DOHH2 (cell line): Measurements from ENCODE around the gene MRPL36.

ENCODE experiments used
- H3F3A ChIP-seq: fragments of 200-600 bp; sonication (generic), shearing (Covaris generic); 2 replicates; pipeline ENCODE4 v1.6.0; 2016; ENCODE audit warnings: antibody characterized with exemption, mild to moderate bottlenecking; ENCODE audit not compliant: control insufficient read depth, insufficient read depth
- H3K27ac ChIP-seq: fragments of 200-600 bp; sonication (generic); 2 replicates; pipeline ENCODE4 v1.5.1; 2014; ENCODE audit warnings: low read depth, mild to moderate bottlenecking, low read length, moderate library complexity
- H3K27me3 ChIP-seq: fragments of 200-600 bp; sonication (generic); 2 replicates; pipeline ENCODE4 v1.6.1; 2014; ENCODE audit warnings: mild to moderate bottlenecking, low read length, mixed read lengths; ENCODE audit not compliant: control insufficient read depth
- H3K36me3 ChIP-seq: fragments of 200-600 bp; sonication (generic); 2 replicates; pipeline ENCODE4 v1.6.1; 2014; ENCODE audit warnings: mild to moderate bottlenecking, low read length, moderate library complexity, mixed read lengths; ENCODE audit not compliant: control insufficient read depth
- H3K4me1 ChIP-seq: fragments of 200-600 bp; sonication (generic); 2 replicates; pipeline ENCODE4 v1.6.1; 2014; ENCODE audit warnings: mild to moderate bottlenecking, low read length, mixed read lengths; ENCODE audit not compliant: control insufficient read depth
- H3K4me2 ChIP-seq: fragments of 200-600 bp; sonication (generic); 2 replicates; pipeline ENCODE4 v1.6.0; 2014; ENCODE audit warnings: mild to moderate bottlenecking, low read length, moderate library complexity
- H3K4me3 ChIP-seq: fragments of 200-600 bp; sonication (generic); 2 replicates; pipeline ENCODE4 v1.5.1; 2014; ENCODE audit warnings: mild to moderate bottlenecking, low read length, mixed read lengths
- H3K79me2 ChIP-seq: fragments of 200-600 bp; sonication (generic); 2 replicates; pipeline ENCODE4 v1.6.1; 2014; ENCODE audit warnings: mild to moderate bottlenecking, low read length, mixed read lengths; ENCODE audit not compliant: control insufficient read depth
- H3K9me2 ChIP-seq: fragments of 200-600 bp; sonication (generic); replicated peaks from 2 replicates; pipeline ENCODE4 v1.6.1; 2014; ENCODE audit warnings: mild to moderate bottlenecking, low read length, mixed read lengths; ENCODE audit not compliant: control insufficient read depth
- H3K9me3 ChIP-seq: fragments of 200-600 bp; sonication (generic); 2 replicates; pipeline ENCODE4 v1.6.1; 2014; ENCODE audit warnings: antibody characterized with exemption, low read length, mixed read lengths; ENCODE audit not compliant: control insufficient read depth, insufficient read depth
- H4K20me1 ChIP-seq: fragments of 200-600 bp; sonication (generic); 2 replicates; pipeline ENCODE4 v1.6.0; 2014; ENCODE audit warnings: low read depth, mild to moderate bottlenecking, antibody characterized with exemption, low read length, moderate library complexity; ENCODE audit not compliant: control insufficient read depth, insufficient read depth
- EZH2phosphoT487 ChIP-seq: fragments of 200-600 bp; sonication (generic); IDR thresholded peaks from 2 replicates; pipeline ENCODE4 v1.6.1; 2017; ENCODE audit warnings: borderline replicate concordance, mild to moderate bottlenecking, antibody characterized with exemption, low read length, moderate library complexity, mixed read lengths
- TF ChIP-seq, protein P1 (sequence below): fragments of 200-600 bp; sonication (generic); IDR thresholded peaks from one replicate; pipeline ENCODE4 v1.5.1; 2014; ENCODE audit warnings: antibody characterized with exemption, mild to moderate bottlenecking, low read depth, low read length; ENCODE audit not compliant: poor library complexity, severe bottlenecking

Gene MRPL36

DNA sequence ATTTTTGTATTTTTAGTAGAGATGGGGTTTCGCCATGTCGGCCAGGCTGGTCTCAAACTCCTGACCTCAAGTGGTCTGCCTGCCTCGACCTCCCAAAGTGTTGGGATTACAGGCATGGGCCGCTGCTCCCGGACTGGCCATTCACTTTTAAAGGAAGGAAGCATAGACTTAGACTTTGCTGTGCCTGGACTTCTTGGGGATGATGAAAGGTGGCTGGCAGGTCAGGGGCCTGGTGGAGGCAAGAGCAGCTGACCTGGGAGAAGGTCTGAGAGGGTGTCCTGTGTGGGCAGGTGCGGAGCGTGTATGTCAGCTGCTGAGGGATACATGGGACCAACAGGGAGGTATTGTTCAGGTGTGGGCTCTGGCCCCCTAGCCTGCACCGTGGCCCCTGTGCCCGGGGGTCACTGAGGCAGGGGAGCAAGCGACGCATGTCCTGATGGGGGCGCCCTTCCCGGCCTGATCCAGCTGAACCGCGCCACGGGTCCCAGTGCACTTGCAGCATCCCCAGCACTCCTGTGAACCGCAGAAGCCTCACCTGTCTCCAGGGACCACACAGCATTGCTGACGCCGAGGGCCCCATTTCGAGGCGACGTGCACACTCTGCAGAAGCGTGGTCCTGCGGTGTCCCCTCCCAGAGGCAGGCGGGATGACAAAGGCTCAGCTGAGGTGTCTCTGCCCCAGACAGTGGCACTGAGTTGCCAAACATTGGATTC lies 24.6 kb upstream of the MRPL36 start:
- Histone ChIP-seq H3K27me3 (no peaks in the 10 kb centered on the region), H3K4me1 (peaks cover 5% of the 10 kb centered on the region), H3K4me3 (no peak overlapping the region), H3K4me2 (no peak overlapping the region), H3K9me3 (no peaks in the 10 kb centered on the region), H3F3A (no peaks in the 10 kb centered on the region; the same call in 1 of the 2 replicates), H3K36me3 (peaks cover 53% of the 10 kb centered on the region), H3K79me2 (no peaks in the 10 kb centered on the region), H4K20me1 (no peaks in the 10 kb centered on the region), H3K27ac (no peak overlapping the region), H3K9me2 (no peaks in the 10 kb centered on the region)
- no peak for TF ChIP-seq EZH2phosphoT487
- TF ChIP-seq, protein P1, sequence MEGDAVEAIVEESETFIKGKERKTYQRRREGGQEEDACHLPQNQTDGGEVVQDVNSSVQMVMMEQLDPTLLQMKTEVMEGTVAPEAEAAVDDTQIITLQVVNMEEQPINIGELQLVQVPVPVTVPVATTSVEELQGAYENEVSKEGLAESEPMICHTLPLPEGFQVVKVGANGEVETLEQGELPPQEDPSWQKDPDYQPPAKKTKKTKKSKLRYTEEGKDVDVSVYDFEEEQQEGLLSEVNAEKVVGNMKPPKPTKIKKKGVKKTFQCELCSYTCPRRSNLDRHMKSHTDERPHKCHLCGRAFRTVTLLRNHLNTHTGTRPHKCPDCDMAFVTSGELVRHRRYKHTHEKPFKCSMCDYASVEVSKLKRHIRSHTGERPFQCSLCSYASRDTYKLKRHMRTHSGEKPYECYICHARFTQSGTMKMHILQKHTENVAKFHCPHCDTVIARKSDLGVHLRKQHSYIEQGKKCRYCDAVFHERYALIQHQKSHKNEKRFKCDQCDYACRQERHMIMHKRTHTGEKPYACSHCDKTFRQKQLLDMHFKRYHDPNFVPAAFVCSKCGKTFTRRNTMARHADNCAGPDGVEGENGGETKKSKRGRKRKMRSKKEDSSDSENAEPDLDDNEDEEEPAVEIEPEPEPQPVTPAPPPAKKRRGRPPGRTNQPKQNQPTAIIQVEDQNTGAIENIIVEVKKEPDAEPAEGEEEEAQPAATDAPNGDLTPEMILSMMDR: peak; percentile 53

DNA sequence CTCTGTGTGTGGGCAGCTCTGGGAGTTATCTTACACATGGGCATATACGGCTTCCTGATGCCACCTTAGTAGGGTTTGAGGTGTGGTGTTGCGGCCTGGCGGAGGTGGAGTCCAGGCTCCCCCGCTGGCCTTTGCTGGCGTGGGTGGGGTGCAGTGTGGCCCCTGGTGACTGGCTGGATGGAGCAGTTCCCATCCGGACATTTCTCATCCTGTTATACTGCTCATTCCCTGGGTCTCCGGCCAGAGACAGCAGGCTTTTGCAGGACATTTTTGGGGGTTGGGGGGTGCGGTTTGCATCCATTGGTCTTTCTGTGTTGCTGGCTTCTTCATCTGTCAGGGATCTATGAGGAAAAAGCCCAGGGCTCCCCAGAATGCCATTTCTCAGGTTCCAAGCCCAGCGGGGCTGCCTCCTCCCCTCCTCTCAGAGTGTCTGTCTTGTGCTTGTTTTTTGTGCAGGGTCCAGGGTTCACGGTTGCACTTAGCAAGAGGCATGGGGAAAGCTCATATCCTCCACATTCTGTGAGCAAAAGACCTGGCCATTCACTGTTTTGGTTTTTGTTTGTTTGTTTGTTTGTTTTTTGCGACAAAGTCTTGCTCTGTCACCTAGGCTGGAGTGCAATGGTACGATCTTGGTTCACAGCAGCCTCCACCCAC lies 23.9 kb upstream of the MRPL36 start:
- Histone ChIP-seq H3K4me1 (peaks cover 12% of the 10 kb centered on the region), H3K4me3 (no peak overlapping the region), H4K20me1 (no peaks in the 10 kb centered on the region), H3K27me3 (no peaks in the 10 kb centered on the region), H3K79me2 (no peaks in the 10 kb centered on the region; the same call in 1 of the 2 replicates), H3K36me3 (peaks cover 61% of the 10 kb centered on the region), H3K4me2 (no peak overlapping the region), H3F3A (no peaks in the 10 kb centered on the region), H3K27ac (no peak overlapping the region), H3K9me3 (no peaks in the 10 kb centered on the region), H3K9me2 (no peaks in the 10 kb centered on the region)
- TF ChIP-seq, protein P1: no peak
- TF ChIP-seq EZH2phosphoT487: no peak

DNA sequence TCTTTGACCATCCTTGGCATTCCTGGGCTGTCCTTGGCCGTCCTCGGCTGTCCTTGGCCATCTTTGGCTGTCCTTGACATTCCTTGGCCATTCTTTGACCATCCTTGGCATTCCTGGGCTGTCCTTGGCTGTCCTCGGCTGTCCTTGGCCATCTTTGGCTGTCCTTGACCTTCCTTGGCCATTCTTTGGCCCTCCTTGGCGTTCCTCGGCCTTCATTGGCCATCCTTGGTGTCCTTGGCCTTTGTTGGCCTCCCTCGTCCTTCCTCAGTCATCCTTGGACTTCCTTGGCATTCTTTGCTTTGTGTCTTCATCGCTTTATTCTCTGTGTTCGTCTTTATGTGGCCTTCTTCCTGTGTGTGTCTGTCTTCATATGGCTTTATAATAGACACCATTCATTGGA lies 22.2 kb upstream of the MRPL36 start:
- H3K4me1 ChIP-seq: peaks cover 21% of the 10 kb centered on the region

More for the DNA sequence above, 22.2 kb upstream of the MRPL36 start:
- Histone ChIP-seq H3K27me3 (no peaks in the 10 kb centered on the region), H3K4me2 (no peak overlapping the region), H3K4me3 (no peak overlapping the region), H3F3A (no peaks in the 10 kb centered on the region), H3K79me2 (peaks cover 7% of the 10 kb centered on the region), H4K20me1 (no peaks in the 10 kb centered on the region), H3K9me2 (no peaks in the 10 kb centered on the region), H3K9me3 (no peaks in the 10 kb centered on the region), H3K36me3 (peaks cover 75% of the 10 kb centered on the region), H3K27ac (no peak overlapping the region)
- no peak for TF ChIP-seq EZH2phosphoT487
- TF ChIP-seq, protein P1: no peak
